Measurements from ENCODE around the gene EPHB4.

DNA sequence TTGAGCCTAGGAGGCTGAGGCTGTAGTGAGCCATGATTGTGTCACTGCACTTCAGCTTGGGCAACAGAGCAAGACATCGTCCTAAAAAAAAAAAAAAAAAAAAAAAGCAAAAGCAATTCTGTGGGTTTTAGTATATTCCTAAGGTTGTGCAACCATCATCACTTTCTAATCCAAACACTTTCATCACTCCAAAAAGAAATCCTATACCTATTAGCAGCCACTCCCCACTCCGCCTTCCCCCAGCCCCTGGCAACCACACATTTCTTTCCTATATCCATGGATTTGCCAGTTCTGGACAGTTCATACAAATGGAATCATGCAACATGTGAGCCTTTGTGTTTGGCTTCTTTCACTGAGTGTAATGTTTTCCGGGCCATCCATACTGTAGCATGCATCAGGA lies 73.6 kb downstream of the EPHB4 start:
- TF ChIP-seq POLR2A (IDR thresholded peaks at IDR 0.05) = no peak
- TF ChIP-seq, protein P1, sequence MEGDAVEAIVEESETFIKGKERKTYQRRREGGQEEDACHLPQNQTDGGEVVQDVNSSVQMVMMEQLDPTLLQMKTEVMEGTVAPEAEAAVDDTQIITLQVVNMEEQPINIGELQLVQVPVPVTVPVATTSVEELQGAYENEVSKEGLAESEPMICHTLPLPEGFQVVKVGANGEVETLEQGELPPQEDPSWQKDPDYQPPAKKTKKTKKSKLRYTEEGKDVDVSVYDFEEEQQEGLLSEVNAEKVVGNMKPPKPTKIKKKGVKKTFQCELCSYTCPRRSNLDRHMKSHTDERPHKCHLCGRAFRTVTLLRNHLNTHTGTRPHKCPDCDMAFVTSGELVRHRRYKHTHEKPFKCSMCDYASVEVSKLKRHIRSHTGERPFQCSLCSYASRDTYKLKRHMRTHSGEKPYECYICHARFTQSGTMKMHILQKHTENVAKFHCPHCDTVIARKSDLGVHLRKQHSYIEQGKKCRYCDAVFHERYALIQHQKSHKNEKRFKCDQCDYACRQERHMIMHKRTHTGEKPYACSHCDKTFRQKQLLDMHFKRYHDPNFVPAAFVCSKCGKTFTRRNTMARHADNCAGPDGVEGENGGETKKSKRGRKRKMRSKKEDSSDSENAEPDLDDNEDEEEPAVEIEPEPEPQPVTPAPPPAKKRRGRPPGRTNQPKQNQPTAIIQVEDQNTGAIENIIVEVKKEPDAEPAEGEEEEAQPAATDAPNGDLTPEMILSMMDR (IDR thresholded peaks at IDR 0.05) = no peak

Data from ovary (tissue), 3 donors.